ENCODE data around the gene KBTBD7. TPM values are rescaled to one million over a fixed set of nuclear protein-coding genes. Genes with fewer than 3 reads are reported as not detected.

The KBTBD7 gene
- total and polyA plus RNA-seq, 8 donors = 6.9 to 19.2 (median 17.1) TPM

DNA sequence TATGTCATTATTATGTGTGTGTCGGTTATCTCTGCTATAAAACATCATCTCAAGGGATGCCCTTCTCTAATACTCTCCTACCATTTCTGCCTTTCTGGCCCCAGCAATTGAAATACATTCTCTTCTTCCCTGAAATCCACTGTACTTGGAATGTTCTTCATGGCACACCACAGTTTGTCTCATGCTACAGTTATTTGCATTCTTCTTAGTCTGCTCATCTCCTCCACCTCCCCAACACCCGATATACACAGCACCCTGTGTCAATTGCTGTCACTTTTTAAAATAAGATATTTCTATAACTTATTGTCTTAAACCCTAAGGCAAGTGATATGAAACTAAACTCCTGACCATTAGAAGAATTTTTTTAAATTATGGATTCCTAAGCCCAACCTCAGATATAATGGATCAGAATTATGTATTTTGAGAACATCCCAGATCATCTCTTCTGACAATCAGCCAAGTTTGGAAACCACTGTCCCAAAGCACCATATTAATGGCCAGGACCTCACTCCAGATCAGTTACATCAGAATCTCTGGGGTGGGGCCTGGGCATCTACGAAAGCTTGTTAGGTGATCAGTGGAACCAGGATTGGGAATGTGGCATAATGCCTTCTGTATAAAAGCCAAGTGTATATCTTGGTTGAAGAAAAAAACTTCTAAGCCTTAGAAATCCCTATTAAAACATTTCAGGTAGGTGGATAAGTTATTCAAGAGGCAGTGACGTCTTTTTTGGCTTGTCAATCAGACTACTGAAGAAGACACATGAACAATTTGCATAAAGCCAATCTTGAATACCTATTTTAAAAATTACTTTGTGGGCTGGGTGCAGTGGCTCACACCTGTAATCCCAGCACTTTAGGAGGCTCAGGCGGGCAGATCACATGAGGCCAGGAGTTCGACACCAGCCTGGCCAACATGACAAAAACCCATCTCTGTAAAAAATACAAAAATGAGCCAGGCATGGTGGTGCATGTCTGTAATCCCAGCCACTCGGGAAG is 30.0 kb upstream of the KBTBD7 start:
- DNase-seq (no peak), ATAC-seq (no peak)
- H3K27ac ChIP-seq = no peak overlapping the region
- no peaks in the 10 kb centered on the region for H3K9me3 ChIP-seq
- no peak overlapping the region for H3K4me3 ChIP-seq
- peaks cover 0 to 35% of the 10 kb centered on the region in 2 donors for H3K36me3 ChIP-seq
- intact Hi-C loops (cut with DNase I) = loop anchor here in 1 of 2 donors (5.0 kb wide), 1 partner anchor 147 kb away; no protein-coding TSS in a partner anchor
- TF ChIP-seq, protein P1, sequence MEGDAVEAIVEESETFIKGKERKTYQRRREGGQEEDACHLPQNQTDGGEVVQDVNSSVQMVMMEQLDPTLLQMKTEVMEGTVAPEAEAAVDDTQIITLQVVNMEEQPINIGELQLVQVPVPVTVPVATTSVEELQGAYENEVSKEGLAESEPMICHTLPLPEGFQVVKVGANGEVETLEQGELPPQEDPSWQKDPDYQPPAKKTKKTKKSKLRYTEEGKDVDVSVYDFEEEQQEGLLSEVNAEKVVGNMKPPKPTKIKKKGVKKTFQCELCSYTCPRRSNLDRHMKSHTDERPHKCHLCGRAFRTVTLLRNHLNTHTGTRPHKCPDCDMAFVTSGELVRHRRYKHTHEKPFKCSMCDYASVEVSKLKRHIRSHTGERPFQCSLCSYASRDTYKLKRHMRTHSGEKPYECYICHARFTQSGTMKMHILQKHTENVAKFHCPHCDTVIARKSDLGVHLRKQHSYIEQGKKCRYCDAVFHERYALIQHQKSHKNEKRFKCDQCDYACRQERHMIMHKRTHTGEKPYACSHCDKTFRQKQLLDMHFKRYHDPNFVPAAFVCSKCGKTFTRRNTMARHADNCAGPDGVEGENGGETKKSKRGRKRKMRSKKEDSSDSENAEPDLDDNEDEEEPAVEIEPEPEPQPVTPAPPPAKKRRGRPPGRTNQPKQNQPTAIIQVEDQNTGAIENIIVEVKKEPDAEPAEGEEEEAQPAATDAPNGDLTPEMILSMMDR (IDR thresholded peaks at IDR 0.05) = no peak
- no peaks in the 10 kb centered on the region for H3K4me1 ChIP-seq
- no peaks in the 10 kb centered on the region for H3K27me3 ChIP-seq

DNA sequence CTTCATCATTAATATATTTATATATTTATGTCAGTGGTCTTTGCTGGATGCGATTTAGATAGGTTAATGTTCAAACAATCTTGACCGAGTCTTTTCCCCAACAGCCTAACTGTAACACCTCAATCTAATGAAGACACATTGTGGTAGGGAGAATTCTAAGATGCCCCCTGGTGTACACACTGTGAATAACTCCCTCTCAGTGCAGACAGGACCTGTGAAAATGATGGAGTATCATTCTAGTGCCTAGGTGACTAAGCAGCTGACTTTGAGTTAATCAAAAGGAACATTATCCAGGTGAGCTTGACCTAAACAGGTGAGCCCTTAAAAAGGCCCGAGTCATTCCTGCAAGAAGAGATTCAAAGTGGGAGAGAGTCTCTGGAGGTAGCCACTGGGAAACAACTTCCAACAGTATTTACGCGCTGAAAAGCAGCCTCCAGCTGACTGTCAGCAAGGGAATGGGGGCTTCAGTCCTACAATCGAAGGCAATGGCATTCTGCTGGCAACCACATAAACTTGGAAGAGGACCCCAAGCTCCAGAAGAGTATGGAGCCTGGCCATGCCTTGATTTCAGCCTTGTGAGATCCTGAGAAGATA is 28.0 kb upstream of the KBTBD7 start:
- H3K27ac ChIP-seq = peak overlapping the region in 1 of 2 donors; percentile 51
- H3K36me3 ChIP-seq = peaks cover 0 to 34% of the 10 kb centered on the region in 2 donors
- TF ChIP-seq, protein P1 (IDR thresholded peaks at IDR 0.05) = peak; percentile 74 to 79
- ATAC-seq = peak; percentile 97
- no peaks in the 10 kb centered on the region for H3K4me1 ChIP-seq
- no peaks in the 10 kb centered on the region for H3K27me3 ChIP-seq
- no peak overlapping the region for H3K4me3 ChIP-seq
- DNase-seq = peak in 2 of 4 donors; percentile 7 to 43
- intact Hi-C loops (cut with DNase I) = loop anchor here in 1 of 2 donors (5.0 kb wide), 1 partner anchor 145 kb away; no protein-coding TSS in a partner anchor
- H3K9me3 ChIP-seq = no peaks in the 10 kb centered on the region

DNA sequence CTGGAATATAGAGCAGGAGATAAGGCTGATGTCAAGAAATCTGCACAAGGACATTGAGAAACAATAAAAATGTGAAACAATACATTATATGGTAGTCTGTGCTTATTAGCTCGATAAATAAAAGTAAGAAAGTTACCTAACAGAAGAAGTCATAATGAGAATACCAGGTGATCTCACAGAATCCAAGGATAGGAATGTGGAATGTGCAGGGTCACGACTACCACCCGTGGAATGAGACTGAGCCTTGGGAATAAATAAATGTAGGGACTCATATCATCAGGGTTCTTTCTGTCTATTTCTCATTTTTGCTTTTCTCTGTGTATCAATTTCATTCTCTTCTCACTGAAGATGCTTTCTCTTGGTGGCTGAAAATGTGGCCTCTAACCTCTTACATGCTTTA is 26.0 kb upstream of the KBTBD7 start:
- TF ChIP-seq, protein P1 (IDR thresholded peaks at IDR 0.05) = no peak
- H3K4me1 ChIP-seq = no peaks in the 10 kb centered on the region
- no peaks in the 10 kb centered on the region for H3K9me3 ChIP-seq
- H3K27me3 ChIP-seq = no peaks in the 10 kb centered on the region
- DNase-seq (no peak), ATAC-seq (no peak)
- no peak overlapping the region for H3K27ac ChIP-seq
- H3K4me3 ChIP-seq = no peak overlapping the region
- intact Hi-C loops (cut with DNase I) = loop anchor here in 1 of 2 donors (5.0 kb wide), 1 partner anchor 143 kb away; no protein-coding TSS in a partner anchor
- peaks cover 0 to 23% of the 10 kb centered on the region in 2 donors for H3K36me3 ChIP-seq

DNA sequence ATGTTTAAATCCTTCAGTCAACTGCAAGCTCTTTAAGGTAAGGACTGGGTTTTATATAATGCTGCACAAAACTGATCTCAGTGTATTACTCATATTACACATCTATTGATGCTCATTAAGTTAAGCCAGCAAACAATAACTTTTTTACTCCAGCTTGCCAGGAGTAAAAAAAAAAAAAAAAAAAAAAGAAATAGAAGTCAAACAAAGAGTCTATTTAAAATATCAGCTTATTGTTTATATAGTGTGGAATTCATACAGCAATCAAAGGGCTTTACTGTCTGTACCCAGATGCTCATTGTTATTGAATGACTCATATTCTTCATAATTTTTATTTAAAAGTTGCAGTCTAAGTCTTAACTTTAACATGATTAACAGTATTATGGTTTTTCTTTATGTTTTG is 21.8 kb upstream of the KBTBD7 start:
- no peaks in the 10 kb centered on the region for H3K4me1 ChIP-seq
- no peak overlapping the region for H3K4me3 ChIP-seq
- intact Hi-C loops (cut with DNase I) = no loop called here
- DNase-seq (no peak), ATAC-seq (no peak)
- no peak overlapping the region for H3K27ac ChIP-seq
- TF ChIP-seq, protein P1 (IDR thresholded peaks at IDR 0.05) = no peak
- peaks cover 0 to 4% of the 10 kb centered on the region in 2 donors for H3K9me3 ChIP-seq
- H3K27me3 ChIP-seq = no peaks in the 10 kb centered on the region
- peaks cover 0 to 15% of the 10 kb centered on the region in 2 donors for H3K36me3 ChIP-seq

DNA sequence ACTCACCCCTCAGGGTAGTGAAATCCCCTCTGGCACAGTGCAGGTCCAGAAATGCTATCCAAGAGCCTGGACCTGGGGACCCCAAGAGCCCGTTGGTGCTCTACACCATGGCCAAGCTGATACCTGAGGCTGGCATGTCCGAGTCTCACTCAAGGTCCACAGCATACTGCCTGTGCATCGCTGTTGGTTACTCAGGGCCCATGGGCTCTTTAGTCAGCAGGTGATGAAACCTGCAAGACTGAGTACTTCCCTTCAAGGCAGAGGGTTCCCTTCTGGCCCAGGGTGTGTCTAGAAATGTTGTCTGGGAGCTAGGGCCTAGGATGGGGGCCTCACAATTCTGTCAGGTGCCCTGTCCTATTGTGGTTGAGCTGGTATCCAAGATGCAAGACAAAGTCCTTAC is 19.6 kb upstream of the KBTBD7 start:
- Histone ChIP-seq H3K27ac (peak overlapping the region in 1 of 2 donors; percentile 31), H3K4me1 (no peaks in the 10 kb centered on the region), H3K27me3 (no peaks in the 10 kb centered on the region), H3K36me3 (no peaks in the 10 kb centered on the region), H3K4me3 (no peak overlapping the region), H3K9me3 (peaks cover 0 to 17% of the 10 kb centered on the region in 2 donors)
- intact Hi-C loops (cut with DNase I) = no loop called here
- ATAC-seq (no peak), DNase-seq (no peak)
- TF ChIP-seq, protein P1 (IDR thresholded peaks at IDR 0.05) = no peak

All from left lung (tissue), 10 donors.